DMS53 (cell line): ENCODE data around the gene NUP62CL.

ENCODE experiments used
- DNase-seq: peaks from one replicate; lab custom pipeline; 2025; lab: John Stamatoyannopoulos, UW

Gene NUP62CL

GRCh38 chrX:107153005-107153404 is 53.2 kb downstream of the NUP62CL start:
- DNase-seq = no peak

GRCh38 chrX:107146670-107147069 is 59.6 kb downstream of the NUP62CL start:
- no peak for DNase-seq

GRCh38 chrX:107135965-107136307 is 70.3 kb downstream of the NUP62CL start:
- no peak for DNase-seq

- DNase-seq = peak; percentile 23
These were observed 70.9 kb downstream of the NUP62CL start for GRCh38 chrX:107135049-107135964.

- DNase-seq = no peak
These were observed 82.5 kb downstream of the NUP62CL start for GRCh38 chrX:107123750-107124149.

- DNase-seq = no peak
These were observed 87.0 kb downstream of the NUP62CL start for GRCh38 chrX:107119283-107119682.

- DNase-seq = peak; percentile 91
These were observed 87.7 kb downstream of the NUP62CL start, which contains the start of gene RBM41 for GRCh38 chrX:107118322-107119147. TSS of gene RBM41 (minus strand) at chrX:107118822. CDS start at chrX:107118773, 49 bp downstream.

- no peak for DNase-seq
These were observed 88.3 kb downstream of the NUP62CL start for GRCh38 chrX:107117993-107118321.

- DNase-seq = no peak
These were observed 98.8 kb downstream of the NUP62CL start for GRCh38 chrX:107107459-107107858.

- peak; percentile 14 for DNase-seq
These were observed 103.3 kb downstream of the NUP62CL start for GRCh38 chrX:107102980-107103379.

- no peak for DNase-seq
These were observed 130.1 kb downstream of the NUP62CL start for GRCh38 chrX:107076158-107076557.
